Central memory CD8-positive, alpha-beta T cell (primary cell): Measurements from ENCODE around the gene RHEB.
"Not testable (repeated sequence)": the region's sequence is repeated elsewhere in the genome, so short reads cannot be mapped to it uniquely, and the experiment has no call there.

Experiments
- ATAC-seq: fragments of 150-1000 bp; cut with Tn5 transposase; replicated peaks from 2 replicates; pipeline ENCODE4 v1.10.0; 2022; ENCODE audit warnings: mild to moderate bottlenecking, moderate FRiP score, moderate number of reproducible peaks; ENCODE audit not compliant: poor library complexity, severe bottlenecking; ENCODE audit errors: extremely low read depth
- DNase-seq, 2 donors: peaks; one replicate each; pipeline ENCODE4 v3.0.0; 2021; ENCODE audit warnings: low spot score in 2 of 2
- H3K27ac Mint-ChIP-seq: one replicate; pipeline ENCODE4 v1.8.0; 2022; ENCODE audit warnings: low read depth, mild to moderate bottlenecking, moderate library complexity, mixed read lengths
- H3K27me3 Mint-ChIP-seq: one replicate; pipeline ENCODE4 v1.8.0; 2022; ENCODE audit warnings: mixed read lengths
- H3K36me3 Mint-ChIP-seq: one replicate; pipeline ENCODE4 v1.8.0; 2022; ENCODE audit warnings: mild to moderate bottlenecking, moderate library complexity, mixed read lengths; ENCODE audit not compliant: insufficient read depth
- H3K4me1 Mint-ChIP-seq: one replicate; pipeline ENCODE4 v1.8.0; 2022; ENCODE audit warnings: mixed read lengths
- H3K4me3 Mint-ChIP-seq: one replicate; pipeline ENCODE4 v1.8.0; 2022; ENCODE audit warnings: mild to moderate bottlenecking, moderate library complexity, mixed read lengths
- H3K9me3 Mint-ChIP-seq: one replicate; pipeline ENCODE4 v1.8.0; 2022; ENCODE audit warnings: mixed read lengths

Gene RHEB

DNA sequence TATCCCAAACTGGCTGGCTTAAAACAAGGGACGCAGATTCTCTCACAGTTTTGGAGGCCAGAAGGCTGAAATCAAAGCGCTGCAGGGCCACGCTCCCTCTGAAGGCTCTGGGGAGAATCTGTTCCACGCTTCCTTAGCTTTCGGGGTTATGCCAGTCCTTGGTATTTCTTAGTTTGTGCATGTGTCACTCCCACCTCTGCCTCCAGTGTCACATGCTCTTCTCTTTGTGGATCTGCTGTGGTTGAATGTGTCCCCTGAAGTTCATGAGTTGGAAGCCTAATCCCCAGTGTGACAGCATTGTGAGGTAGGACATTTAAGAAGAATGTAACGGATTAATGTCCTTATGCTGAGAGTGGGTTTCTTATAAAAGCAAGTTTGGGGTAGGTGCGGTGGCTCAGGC lies 29.4 kb upstream of the RHEB start:
- Mint-ChIP-seq H3K27ac (no peak overlapping the region), H3K4me3 (no peak overlapping the region)

DNA sequence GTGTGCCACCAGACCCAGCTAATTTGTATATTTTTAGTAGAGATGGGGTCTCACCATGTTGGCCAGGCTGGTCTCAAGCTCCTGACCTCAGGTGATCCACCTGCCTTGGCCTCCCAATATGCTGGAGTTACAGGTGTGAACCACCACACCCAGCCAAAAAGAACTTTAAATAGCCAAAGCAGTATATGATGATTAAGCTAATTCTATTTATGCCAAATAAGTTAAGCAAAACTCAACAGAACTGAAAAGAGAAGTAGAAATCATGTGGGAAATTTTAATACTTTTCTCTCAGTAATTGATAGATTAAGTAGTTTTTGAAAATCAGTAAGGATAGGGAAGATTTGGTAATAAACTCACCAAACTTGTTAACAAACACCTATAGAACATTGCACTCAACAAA lies 24.5 kb upstream of the RHEB start:
- Mint-ChIP-seq H3K4me3 (no peak overlapping the region), H3K27me3 (peaks cover 61% of the 10 kb centered on the region), H3K4me1 (no peaks in the 10 kb centered on the region), H3K27ac (no peak overlapping the region), H3K9me3 (no peaks in the 10 kb centered on the region), H3K36me3 (no peaks in the 10 kb centered on the region)
- ATAC-seq (no peak), DNase-seq (no peak)

More for the DNA sequence above, 29.4 kb upstream of the RHEB start:
- DNase-seq (no peak), ATAC-seq (no peak)
- Mint-ChIP-seq H3K9me3 (no peaks in the 10 kb centered on the region), H3K27me3 (peaks cover 27% of the 10 kb centered on the region), H3K36me3 (peaks cover 7% of the 10 kb centered on the region), H3K4me1 (peaks cover 8% of the 10 kb centered on the region)

DNA sequence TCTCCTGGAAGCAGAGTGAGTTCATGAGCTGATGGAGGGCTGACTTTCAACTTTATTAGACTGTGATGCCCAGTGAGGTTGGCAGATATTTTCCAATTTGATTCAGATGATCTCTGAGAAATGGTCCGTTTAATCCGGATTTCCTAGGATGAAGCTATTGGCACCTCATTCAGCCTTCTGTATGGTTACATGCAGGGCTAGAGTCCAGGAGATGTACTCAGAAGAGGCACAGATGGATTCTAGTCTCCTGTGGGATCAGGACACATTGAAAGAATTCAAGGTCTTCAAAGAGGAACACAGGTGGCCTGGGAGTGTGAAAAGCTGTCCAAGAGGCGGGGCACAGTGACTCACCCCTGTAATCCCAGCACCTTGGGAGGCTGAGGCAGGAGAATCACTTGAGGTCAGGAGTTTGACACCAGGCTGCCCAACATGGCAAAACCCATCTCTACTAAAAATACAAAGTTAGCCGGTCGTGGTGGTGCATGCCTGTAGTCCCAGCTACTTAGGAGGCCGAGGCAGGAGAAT lies 23.0 kb upstream of the RHEB start:
- Mint-ChIP-seq H3K4me1 (peaks cover 6% of the 10 kb centered on the region), H3K9me3 (no peaks in the 10 kb centered on the region), H3K36me3 (no peaks in the 10 kb centered on the region), H3K4me3 (no peak overlapping the region), H3K27me3 (peaks cover 76% of the 10 kb centered on the region), H3K27ac (no peak overlapping the region)
- DNase-seq, result no peak
- no peak for ATAC-seq

DNA sequence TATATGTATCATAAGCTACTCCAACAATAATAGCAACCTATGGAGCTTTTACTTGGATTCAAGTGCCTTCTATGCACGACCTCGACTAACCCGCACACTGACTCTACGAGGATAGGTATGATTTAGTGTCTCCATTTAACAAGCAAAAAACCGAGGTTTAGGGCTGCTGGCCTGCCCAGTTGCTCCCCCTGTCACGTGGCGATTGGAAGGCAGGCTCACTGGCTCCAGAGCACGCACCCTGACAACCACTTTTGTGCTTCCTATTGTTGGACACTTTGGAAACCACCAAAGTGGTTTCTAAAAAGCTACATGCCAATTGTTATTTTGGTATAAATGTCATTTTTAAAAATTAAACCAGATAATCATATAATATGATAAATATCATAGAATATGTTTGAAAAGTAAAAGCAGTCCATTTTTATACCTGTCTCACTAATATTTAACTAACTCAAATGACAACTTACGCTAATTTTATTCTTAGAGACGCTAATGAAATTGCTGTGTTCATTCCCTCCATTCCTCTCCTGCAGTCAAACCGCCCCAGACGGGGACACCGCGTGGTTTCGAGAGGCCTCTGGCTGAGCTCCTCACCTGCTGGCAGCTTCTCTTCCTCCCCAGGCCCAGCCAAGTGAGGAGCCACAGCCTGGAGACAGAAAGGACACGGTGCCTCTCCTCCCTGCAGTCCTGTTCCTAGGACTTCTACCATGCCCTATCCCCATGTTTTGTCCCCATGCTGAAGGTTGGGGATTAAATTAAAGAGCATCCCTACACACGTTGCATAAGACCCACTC lies 22.2 kb upstream of the RHEB start:
- Mint-ChIP-seq H3K27ac (no peak overlapping the region), H3K36me3 (no peaks in the 10 kb centered on the region), H3K4me3 (no peak overlapping the region), H3K9me3 (no peaks in the 10 kb centered on the region), H3K4me1 (peaks cover 6% of the 10 kb centered on the region), H3K27me3 (peaks cover 84% of the 10 kb centered on the region)
- no peak for ATAC-seq
- no peak for DNase-seq

DNA sequence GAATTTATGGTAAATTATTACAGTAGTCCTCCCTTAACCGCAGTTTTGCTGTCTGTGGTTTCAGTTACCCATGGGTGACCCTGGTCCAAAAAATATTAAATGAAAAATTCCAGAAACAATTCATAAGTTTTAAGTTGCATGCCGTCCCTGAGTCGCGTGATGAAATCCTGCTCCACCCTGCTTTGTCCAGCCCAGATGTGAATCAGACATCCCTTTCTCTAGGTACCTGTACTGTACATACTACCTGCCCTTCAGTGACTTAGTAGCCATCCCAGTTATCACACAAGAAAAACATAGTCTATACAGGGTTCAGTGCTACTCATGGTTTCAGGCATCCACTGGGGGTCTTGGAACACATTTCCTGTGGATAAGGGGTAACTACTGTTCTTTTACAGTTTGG lies 20.5 kb upstream of the RHEB start:
- Mint-ChIP-seq H3K4me1 (peaks cover 6% of the 10 kb centered on the region), H3K36me3 (no peaks in the 10 kb centered on the region), H3K4me3 (no peak overlapping the region), H3K27ac (no peak overlapping the region), H3K9me3 (peaks cover 6% of the 10 kb centered on the region), H3K27me3 (peaks cover 85% of the 10 kb centered on the region)
- no peak for ATAC-seq
- DNase-seq, result no peak

DNA sequence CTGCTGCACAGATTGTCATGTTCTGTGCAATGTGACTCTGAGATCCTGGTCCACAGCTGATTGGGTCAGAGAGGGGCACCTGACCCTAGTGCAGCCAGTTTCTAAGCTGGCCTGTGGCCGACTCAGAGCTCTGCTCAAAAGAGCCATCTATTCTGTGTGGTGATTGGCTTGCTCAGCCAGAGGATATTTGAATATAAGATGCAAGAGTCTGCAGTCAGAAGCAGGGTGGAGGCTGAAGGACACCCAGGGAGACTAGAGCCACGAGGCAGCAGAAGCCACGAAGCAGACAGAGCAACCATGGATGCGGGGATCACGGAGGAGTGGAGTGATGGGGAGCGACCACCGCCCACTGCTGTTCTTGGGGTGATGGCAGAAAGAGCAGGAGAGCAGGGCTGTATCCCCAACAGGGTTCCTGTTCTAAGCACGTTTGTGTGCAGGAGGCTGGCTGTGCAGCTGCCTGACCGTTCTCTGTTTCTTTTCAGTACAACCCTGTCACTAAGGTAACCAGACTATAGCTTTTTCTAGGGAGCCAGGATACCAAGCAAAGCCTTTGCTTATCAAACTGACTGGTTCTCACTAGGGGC lies 19.5 kb upstream of the RHEB start:
- Mint-ChIP-seq H3K9me3 (peaks cover 6% of the 10 kb centered on the region), H3K4me3 (no peak overlapping the region), H3K4me1 (peaks cover 6% of the 10 kb centered on the region), H3K36me3 (no peaks in the 10 kb centered on the region), H3K27me3 (peaks cover 78% of the 10 kb centered on the region), H3K27ac (no peak overlapping the region)
- DNase-seq, result no peak
- ATAC-seq, result no peak

GRCh38 chr7:151537818-151538561 lies 18.3 kb upstream of the RHEB start:
- H3K9me3 Mint-ChIP-seq, result peaks cover 6% of the 10 kb centered on the region
- H3K4me3 Mint-ChIP-seq, result no peak overlapping the region
- H3K27ac Mint-ChIP-seq, result no peak overlapping the region
- H3K27me3 Mint-ChIP-seq, result peaks cover 77% of the 10 kb centered on the region
- no peaks in the 10 kb centered on the region for H3K36me3 Mint-ChIP-seq
- H3K4me1 Mint-ChIP-seq, result peaks cover 6% of the 10 kb centered on the region
- ATAC-seq (no peak), DNase-seq (no peak)

DNA sequence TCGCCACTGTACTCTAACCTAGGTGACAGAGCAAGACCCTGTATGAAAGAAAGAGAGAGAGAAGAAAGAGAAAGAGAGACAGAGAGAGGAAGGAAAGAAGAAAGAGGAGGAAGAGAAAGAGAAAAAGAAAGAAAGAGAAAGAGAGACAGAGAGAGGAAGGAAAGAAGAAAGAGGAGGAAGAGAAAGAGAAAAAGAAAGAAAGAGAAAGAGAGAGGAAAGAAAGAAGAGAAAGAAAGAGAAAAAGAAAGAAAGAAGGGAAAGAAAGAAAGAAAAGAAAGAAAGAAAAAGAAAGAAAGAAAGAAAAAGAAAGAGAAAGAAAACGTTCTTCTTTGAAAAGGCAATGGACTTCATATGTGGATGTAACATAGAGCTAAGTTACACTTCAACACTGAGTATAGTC lies 16.5 kb upstream of the RHEB start:
- peaks cover 67% of the 10 kb centered on the region for H3K27me3 Mint-ChIP-seq
- H3K4me3 Mint-ChIP-seq, H3K27ac Mint-ChIP-seq, H3K36me3 Mint-ChIP-seq, DNase-seq, H3K4me1 Mint-ChIP-seq, ATAC-seq: not testable (repeated sequence)
- H3K9me3 Mint-ChIP-seq, result peaks cover 12% of the 10 kb centered on the region

- ATAC-seq, result no peak
- Mint-ChIP-seq H3K4me1 (no peaks in the 10 kb centered on the region), H3K27ac (no peak overlapping the region)
Observed at GRCh38 chr7:151529842-151530241, 10.1 kb upstream of the RHEB start.

GRCh38 chr7:151524845-151525244 lies 5.2 kb upstream of the RHEB start:
- Mint-ChIP-seq H3K27me3 (peaks cover 2% of the 10 kb centered on the region), H3K27ac (no peak overlapping the region), H3K36me3 (peaks cover 9% of the 10 kb centered on the region), H3K9me3 (peaks cover 3% of the 10 kb centered on the region), H3K4me3 (no peak overlapping the region), H3K4me1 (peaks cover 4% of the 10 kb centered on the region)
- ATAC-seq (no peak), DNase-seq (no peak)

More at GRCh38 chr7:151529842-151530241, 10.1 kb upstream of the RHEB start:
- DNase-seq, result no peak
- H3K27me3 Mint-ChIP-seq, result peaks cover 26% of the 10 kb centered on the region
- H3K36me3 Mint-ChIP-seq, result peaks cover 2% of the 10 kb centered on the region
- peaks cover 20% of the 10 kb centered on the region for H3K9me3 Mint-ChIP-seq
- no peak overlapping the region for H3K4me3 Mint-ChIP-seq

- DNase-seq (no peak), ATAC-seq (no peak)
- no peaks in the 10 kb centered on the region for H3K27me3 Mint-ChIP-seq
- H3K4me1 Mint-ChIP-seq, result peaks cover 6% of the 10 kb centered on the region
- no peaks in the 10 kb centered on the region for H3K9me3 Mint-ChIP-seq
- H3K36me3 Mint-ChIP-seq, result peaks cover 12% of the 10 kb centered on the region
- no peak overlapping the region for H3K27ac Mint-ChIP-seq
- H3K4me3 Mint-ChIP-seq, result no peak overlapping the region
Observed at GRCh38 chr7:151524331-151524730, 4.6 kb upstream of the RHEB start.

- H3K36me3 Mint-ChIP-seq, result peaks cover 21% of the 10 kb centered on the region
- no peaks in the 10 kb centered on the region for H3K9me3 Mint-ChIP-seq
- ATAC-seq (no peak), DNase-seq (peak; percentile 16 to 22)
- H3K27me3 Mint-ChIP-seq, result no peaks in the 10 kb centered on the region
- H3K4me3 Mint-ChIP-seq, result peak overlapping the region; percentile 84
- H3K27ac Mint-ChIP-seq, result peak overlapping the region; percentile 88
- peaks cover 35% of the 10 kb centered on the region for H3K4me1 Mint-ChIP-seq
Observed at GRCh38 chr7:151520419-151521261, 945 bp upstream of the RHEB start.
